Stomach smooth muscle (tissue), 2 donors: Measurements from ENCODE around the gene PHACTR3.
A peak's percentile ranks its signal among the peaks of the same experiment; 100 is the strongest.

ENCODE experiments used
- H3K27ac ChIP-seq: one replicate; pipeline ENCODE4 v1.7.0; 2013; ENCODE audit warnings: mild to moderate bottlenecking, low read length, inconsistent platforms
- H3K27me3 ChIP-seq, 2 donors: one replicate each; pipeline ENCODE4 v1.7.0; 2013; ENCODE audit warnings: low read length in 2 of 2; ENCODE audit not compliant: insufficient read depth in 2 of 2, control insufficient read depth in 1 of 2
- H3K36me3 ChIP-seq, 2 donors: one replicate each; pipeline ENCODE4 v1.7.0; 2013; ENCODE audit warnings: low read length in 2 of 2; ENCODE audit not compliant: control insufficient read depth in 2 of 2, insufficient read depth in 2 of 2
- H3K4me1 ChIP-seq: one replicate; pipeline ENCODE4 v1.7.0; 2013; ENCODE audit warnings: low read length; ENCODE audit not compliant: control insufficient read depth, insufficient read depth
- H3K4me3 ChIP-seq, 2 donors: one replicate each; pipeline ENCODE4 v1.7.0; 2013; ENCODE audit warnings: low read length in 2 of 2
- H3K9ac ChIP-seq, 2 donors: one replicate each; pipeline ENCODE4 v1.7.0; 2013; ENCODE audit warnings: low read length in 2 of 2, mild to moderate bottlenecking in 1 of 2
- H3K9me3 ChIP-seq, 2 donors: one replicate each; pipeline ENCODE4 v1.7.0; 2013; ENCODE audit warnings: low read length in 2 of 2; ENCODE audit not compliant: control insufficient read depth in 2 of 2
- donor health status: healthy.
- donor health status: Pancreatic carcinoma.

Gene PHACTR3

DNA sequence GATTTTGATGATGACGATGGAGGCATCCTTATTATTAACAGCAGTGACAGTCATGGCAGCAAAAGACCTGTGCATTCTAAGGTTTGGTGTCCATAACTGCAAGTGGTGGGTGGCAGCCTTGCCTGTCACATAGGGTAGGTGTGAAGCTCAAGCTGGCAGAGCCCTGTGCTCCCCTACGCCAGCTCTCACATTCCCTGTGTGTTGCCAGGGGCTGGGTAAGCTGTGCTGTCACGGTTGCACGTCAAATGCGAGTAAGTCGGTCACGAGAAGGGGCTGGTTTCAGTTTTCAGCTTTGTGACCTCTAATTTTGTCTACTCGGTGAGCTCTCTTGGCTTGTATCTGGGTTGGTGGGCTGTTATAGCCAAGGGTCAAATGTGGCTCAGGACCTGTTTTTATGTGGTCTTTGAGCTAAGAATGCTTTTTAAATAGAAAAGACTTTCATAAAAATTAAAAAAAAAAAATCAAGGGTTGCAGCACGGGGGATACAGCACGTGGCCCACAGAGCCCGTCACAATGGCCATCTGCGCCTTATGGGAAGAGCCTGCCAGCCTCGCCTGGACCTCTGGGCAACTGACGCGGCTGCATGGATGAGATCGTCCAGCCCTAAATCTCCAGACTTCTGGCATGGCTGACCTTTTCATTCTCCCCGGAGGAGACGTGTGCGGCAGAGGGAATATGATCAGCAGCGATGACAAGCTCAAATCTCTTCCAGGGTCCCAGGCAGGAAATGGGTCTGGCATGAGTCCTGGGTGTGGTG, 148.5 kb downstream of the PHACTR3 start:
- Histone ChIP-seq H3K9me3 (no peaks in the 10 kb centered on the region), H3K27me3 (peaks cover 4 to 24% of the 10 kb centered on the region in 2 donors), H3K4me3 (peak overlapping the region; percentile 25 to 47), H3K27ac (no peak overlapping the region), H3K9ac (no peak overlapping the region), H3K36me3 (no peaks in the 10 kb centered on the region), H3K4me1 (peaks cover 32% of the 10 kb centered on the region)

DNA sequence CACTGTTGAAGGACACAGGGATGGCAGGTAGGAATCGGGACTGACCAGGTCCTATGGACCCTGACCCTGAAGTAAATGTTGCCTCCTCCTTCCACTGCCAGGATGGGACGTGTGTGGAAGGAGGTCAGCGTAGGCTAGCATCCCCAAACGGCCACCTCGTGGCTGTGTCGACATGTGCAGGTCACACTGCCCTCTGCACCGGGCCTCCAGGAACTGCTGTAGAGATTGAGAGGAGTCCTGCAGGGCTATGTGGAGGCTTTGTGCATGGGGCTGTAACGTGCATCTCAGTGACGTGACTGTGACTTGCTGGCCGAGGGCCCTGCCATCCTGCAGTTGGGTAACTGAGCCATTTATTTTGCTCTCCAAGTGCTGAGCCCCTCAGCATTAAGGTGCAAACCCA, 149.5 kb downstream of the PHACTR3 start:
- peaks cover 28% of the 10 kb centered on the region for H3K4me1 ChIP-seq
- no peaks in the 10 kb centered on the region for H3K9me3 ChIP-seq
- no peak overlapping the region for H3K27ac ChIP-seq
- no peaks in the 10 kb centered on the region for H3K36me3 ChIP-seq
- no peak overlapping the region for H3K9ac ChIP-seq
- H3K4me3 ChIP-seq = no peak overlapping the region
- peaks cover 4 to 24% of the 10 kb centered on the region in 2 donors for H3K27me3 ChIP-seq

DNA sequence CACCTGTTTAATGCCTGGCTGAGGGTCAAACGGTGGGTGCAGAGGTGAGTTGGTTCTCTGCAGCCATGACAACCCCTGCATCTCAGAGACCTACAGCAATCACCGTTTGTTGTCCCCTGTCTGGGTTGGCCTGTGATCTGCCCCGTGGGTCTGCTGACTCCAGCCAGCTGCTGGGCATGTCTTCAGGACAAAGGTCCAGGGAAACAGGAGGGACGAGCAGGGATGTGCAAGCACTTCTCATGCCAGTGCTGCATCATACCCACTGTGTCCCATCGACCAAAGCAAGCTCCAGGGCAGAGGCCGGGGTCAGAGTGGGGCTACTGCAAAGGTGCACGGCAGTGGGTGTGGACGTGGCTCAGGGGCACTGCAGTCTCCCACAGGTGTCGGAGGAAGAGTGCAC, 150.2 kb downstream of the PHACTR3 start:
- no peak overlapping the region for H3K27ac ChIP-seq
- H3K9me3 ChIP-seq = no peaks in the 10 kb centered on the region
- peaks cover 25% of the 10 kb centered on the region for H3K4me1 ChIP-seq
- no peaks in the 10 kb centered on the region for H3K36me3 ChIP-seq
- no peak overlapping the region for H3K9ac ChIP-seq
- H3K27me3 ChIP-seq = peaks cover 4 to 24% of the 10 kb centered on the region in 2 donors
- no peak overlapping the region for H3K4me3 ChIP-seq

DNA sequence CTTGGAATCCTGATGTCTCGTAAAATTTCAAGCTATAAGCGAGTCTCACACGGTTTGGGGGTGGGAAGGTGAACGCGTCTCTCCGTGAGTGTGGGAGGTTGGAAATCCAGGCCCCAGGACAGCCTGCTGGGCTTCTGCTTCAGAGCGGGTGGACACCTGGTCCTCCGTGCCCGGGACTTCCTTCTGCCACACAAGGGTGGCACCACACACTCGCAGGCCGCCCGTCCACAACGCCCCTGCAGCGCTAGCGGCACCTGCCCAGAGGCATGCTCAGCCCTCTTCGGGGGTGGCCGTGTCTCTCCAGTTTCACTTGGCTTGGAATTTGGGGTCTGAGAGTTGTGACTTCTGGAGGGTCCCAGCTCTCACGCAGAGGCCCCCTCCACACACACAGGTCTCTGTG, 151.9 kb downstream of the PHACTR3 start:
- no peaks in the 10 kb centered on the region for H3K9me3 ChIP-seq
- peaks cover 4 to 18% of the 10 kb centered on the region in 2 donors for H3K27me3 ChIP-seq
- no peak overlapping the region for H3K27ac ChIP-seq
- no peaks in the 10 kb centered on the region for H3K36me3 ChIP-seq
- H3K4me1 ChIP-seq = peaks cover 19% of the 10 kb centered on the region
- H3K4me3 ChIP-seq = no peak overlapping the region
- no peak overlapping the region for H3K9ac ChIP-seq

DNA sequence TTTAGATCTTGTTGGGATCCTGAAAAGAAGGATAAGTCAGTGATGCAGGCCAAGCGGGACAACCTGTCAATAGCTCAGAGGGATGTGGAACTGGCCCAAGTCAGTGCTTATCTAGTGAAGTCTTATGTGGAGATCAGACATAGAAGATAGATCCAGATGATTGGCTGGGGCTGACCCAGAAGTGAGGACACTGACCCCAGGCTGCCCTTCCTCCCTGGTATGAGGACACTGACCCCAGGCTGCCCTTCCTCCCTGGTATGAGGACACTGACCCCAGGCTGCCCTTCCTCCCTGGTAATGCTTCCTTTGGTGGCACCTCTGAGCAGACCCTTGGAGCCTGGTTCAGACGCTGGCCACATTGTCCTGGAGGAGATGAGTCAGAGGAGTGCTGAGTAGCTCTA, 159.7 kb downstream of the PHACTR3 start:
- H3K4me3 ChIP-seq = no peak overlapping the region
- H3K27ac ChIP-seq = no peak overlapping the region
- no peaks in the 10 kb centered on the region for H3K4me1 ChIP-seq
- H3K36me3 ChIP-seq = no peaks in the 10 kb centered on the region
- peaks cover 0 to 3% of the 10 kb centered on the region in 2 donors for H3K27me3 ChIP-seq
- peaks cover 0 to 3% of the 10 kb centered on the region in 2 donors for H3K9me3 ChIP-seq
- no peak overlapping the region for H3K9ac ChIP-seq

DNA sequence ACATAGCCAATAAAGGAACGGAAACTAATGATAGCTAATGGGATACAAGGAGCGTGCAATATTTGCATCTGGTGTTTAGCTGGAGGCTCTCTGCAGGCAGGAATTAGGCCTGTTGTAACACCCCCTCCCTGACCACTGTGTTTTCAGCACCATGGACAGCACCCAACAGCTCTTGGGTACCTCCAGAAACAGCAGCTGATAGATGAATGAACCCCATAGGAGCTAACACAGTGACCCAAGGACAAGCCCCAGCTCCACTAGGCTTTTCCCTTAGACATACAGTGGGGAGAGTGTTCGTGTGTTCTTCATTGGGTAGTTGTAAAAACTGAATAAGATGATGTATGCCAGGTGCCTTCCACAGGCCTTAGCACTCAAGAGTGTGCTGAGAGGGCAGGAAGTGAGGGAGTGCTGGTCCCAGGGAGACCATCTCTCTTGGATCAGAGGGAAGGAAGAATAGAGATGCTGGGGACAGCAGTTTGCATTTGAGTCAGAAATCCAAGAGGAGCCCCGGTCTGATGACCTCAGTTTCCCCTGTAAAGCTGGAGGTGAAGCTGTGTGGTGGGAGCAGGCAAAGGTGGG, 161.3 kb downstream of the PHACTR3 start:
- no peak overlapping the region for H3K27ac ChIP-seq
- no peak overlapping the region for H3K9ac ChIP-seq
- H3K4me3 ChIP-seq = no peak overlapping the region
- H3K27me3 ChIP-seq = peaks cover 0 to 3% of the 10 kb centered on the region in 2 donors
- peaks cover 0 to 3% of the 10 kb centered on the region in 2 donors for H3K9me3 ChIP-seq
- no peaks in the 10 kb centered on the region for H3K36me3 ChIP-seq
- H3K4me1 ChIP-seq = no peaks in the 10 kb centered on the region

DNA sequence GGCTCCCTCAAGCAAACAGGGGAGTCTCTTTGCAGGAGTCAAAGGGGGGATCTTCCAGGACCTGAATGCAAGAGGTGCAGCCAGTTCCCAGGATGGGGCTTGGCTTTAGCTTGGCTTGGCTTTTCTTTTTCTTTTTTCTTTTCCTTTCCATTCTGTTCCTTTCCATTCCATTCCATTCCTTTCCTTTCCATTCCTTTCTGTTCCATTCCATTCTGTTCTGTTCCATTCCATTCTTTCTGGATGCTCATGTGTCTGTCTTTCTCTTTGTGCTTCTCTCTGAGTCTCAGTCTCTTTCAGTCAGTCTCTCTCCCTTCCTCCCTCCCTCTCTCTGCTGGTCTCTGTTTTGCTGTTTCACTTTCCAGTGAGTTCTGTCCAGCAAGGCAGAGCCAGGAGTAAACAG, 163.3 kb downstream of the PHACTR3 start:
- Histone ChIP-seq H3K4me3 (no peak overlapping the region), H3K9ac (no peak overlapping the region), H3K36me3 (no peaks in the 10 kb centered on the region), H3K4me1 (no peaks in the 10 kb centered on the region), H3K9me3 (peaks cover 0 to 3% of the 10 kb centered on the region in 2 donors), H3K27me3 (peaks cover 0 to 3% of the 10 kb centered on the region in 2 donors), H3K27ac (no peak overlapping the region)

DNA sequence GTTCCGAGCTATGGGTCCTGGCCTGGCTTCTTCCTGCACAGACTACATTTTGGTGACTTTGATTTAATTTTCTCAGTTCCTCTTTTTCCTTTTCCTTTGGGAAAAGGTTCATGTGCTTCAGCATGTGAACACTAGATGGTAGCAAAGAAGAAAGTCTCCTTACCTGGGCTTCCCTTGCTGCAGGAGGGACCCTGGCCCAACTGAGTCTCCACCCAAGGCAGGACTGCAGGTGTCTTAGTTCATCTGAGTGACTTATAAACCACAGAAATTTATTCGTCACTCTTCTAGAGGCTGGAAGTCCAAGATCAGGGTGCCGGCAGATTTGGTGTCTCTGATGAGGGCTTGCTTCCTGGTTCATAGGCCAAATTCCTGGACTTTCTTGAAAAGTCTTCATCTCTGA, 165.9 kb downstream of the PHACTR3 start:
- H3K27ac ChIP-seq = no peak overlapping the region
- no peaks in the 10 kb centered on the region for H3K36me3 ChIP-seq
- no peaks in the 10 kb centered on the region for H3K4me1 ChIP-seq
- H3K9ac ChIP-seq = no peak overlapping the region
- peaks cover 0 to 3% of the 10 kb centered on the region in 2 donors for H3K9me3 ChIP-seq
- peaks cover 0 to 3% of the 10 kb centered on the region in 2 donors for H3K27me3 ChIP-seq
- H3K4me3 ChIP-seq = no peak overlapping the region

DNA sequence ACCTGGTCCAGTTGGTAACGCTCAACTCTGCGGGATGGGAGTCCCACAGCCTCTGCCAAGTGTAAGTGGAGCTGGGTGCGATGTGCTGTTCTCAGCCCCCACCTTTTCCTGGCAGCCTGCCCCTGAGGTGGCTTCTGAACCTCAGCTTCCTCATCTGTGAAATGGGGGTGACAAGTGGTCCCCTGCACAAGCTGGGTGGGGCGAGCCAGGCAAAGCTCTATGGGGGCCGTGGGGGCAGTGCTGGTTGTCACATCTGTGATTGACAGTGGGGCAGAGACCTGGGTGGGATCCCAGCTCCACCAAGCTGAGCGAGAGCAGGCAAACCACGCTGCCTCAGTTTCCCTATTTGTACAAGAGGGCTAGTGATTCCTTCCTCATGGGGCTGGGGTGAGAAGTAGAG, 166.5 kb downstream of the PHACTR3 start:
- H3K27ac ChIP-seq = no peak overlapping the region
- no peak overlapping the region for H3K4me3 ChIP-seq
- no peaks in the 10 kb centered on the region for H3K9me3 ChIP-seq
- no peak overlapping the region for H3K9ac ChIP-seq
- no peaks in the 10 kb centered on the region for H3K4me1 ChIP-seq
- H3K27me3 ChIP-seq = peaks cover 0 to 3% of the 10 kb centered on the region in 2 donors
- H3K36me3 ChIP-seq = no peaks in the 10 kb centered on the region

DNA sequence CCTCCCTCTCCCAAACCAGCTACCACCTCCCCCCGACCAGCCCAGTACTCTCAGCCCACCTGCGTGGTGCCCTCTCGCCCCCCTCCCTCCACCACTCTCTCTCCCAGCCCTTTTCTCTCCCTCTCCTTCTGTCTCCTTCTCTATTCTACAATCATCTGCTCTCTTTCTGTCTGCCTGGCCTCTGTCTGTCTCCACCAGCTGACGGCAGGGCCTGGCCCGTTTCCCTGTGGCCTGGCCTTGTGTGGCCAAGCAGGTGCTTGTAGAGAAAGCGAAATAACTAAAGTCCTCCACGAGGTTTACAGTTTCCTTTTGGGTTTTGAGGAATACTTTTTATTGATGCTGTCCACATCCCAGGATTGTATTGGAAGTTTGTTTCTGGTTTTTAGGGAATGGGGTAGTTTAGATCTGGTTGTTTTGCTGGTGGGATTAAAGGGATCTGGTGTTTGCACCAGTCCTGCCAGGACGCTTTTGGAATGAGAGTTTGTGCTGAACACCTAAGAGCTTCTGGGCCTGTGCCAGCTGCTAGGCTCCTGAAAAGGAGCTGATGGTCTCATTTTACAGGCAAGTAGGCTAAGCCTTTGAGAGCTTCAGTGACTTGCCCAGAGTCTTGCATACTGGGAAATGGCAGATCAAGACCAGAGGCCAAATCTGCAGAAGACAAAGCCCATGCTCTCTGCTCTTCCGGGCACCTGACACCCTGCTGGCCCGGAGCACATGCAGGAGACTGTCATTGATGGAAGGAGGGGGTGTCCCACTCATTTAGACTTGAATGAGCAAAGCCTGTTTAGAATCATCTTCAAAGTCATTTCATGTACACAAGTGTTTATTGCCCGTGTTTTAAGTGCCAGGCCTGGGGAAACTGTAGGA, 167.4 kb downstream of the PHACTR3 start:
- H3K9ac ChIP-seq = no peak overlapping the region
- H3K36me3 ChIP-seq = no peaks in the 10 kb centered on the region
- no peak overlapping the region for H3K4me3 ChIP-seq
- peaks cover 0 to 3% of the 10 kb centered on the region in 2 donors for H3K27me3 ChIP-seq
- H3K4me1 ChIP-seq = no peaks in the 10 kb centered on the region
- H3K9me3 ChIP-seq = no peaks in the 10 kb centered on the region
- H3K27ac ChIP-seq = no peak overlapping the region
